Fibroblast of upper back skin (primary cell): Measurements from ENCODE around the gene SURF1.
"Not testable (repeated sequence)": the region's sequence is repeated elsewhere in the genome, so short reads cannot be mapped to it uniquely, and the experiment has no call there.

Source experiments
- DNase-seq: peaks from one replicate; pipeline ENCODE4 v3.0.0-alpha.2; 2013

SURF1 gene

DNA sequence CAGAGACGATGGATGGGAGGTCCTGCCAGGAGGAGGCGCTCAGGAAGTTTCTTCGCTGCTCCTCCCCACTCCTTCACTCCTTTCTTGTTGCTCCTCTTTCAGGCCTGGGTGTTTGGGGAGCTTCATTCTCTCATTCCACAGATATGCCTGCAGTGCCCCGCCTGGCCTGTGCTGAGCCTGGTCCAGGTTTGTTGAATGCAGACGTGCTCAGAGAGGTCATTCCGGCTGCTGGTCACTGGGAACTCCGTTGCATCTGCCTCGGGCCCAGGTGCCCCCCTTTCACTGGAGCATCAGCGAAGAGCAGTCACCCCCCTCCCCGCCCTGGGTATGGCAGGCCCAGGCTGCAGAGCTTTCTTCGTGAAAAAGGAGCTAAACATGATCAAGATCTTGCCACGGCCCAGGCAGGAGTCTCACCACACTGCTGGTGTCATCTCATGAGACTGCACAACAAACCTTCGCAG is 35.8 kb downstream of the SURF1 start:
- no peak for DNase-seq

GRCh38 chr9:133317551-133317950 is 38.7 kb downstream of the SURF1 start:
- not testable (repeated sequence) for DNase-seq

GRCh38 chr9:133315997-133316396 is 40.3 kb downstream of the SURF1 start:
- no peak for DNase-seq

DNA sequence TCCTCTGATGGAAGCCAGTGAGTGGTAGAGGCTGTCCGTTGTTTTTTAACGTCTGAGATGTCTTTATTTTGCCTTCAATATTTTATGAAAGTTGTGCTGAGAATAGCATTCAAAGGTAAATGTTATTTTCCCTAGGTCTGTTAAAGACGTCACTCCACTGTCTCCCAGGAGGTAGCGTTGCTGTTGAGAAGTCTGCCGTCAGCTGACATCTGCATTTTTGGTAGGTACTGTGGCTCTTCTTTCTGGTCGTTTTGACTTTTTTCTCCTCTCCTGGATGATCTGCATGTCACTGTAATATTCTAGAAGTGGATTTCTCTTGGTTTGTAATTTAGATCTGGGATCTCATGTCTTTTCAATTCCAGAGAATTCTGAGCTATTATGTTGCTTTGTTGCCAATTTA is 46.7 kb downstream of the SURF1 start:
- no peak for DNase-seq

DNA sequence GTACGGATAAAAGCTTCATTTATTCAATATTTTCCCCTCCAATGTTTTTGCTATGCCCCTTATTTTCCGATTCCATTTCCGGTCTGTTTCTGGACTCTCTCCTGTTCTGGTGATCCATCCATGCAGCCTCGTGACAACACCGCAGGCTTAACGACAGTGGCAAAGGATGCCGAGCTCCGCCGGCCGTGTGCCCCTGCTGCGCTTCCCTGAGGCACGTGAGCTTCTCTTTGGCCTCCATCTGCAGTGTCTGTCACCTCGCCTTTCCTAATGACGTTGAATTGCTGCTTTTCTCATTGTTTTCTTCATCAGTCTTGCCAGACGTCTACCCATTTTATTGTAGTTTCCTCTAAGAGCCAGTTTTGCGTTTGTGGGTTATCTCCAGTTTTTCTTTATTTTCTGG is 49.0 kb downstream of the SURF1 start:
- no peak for DNase-seq

DNA sequence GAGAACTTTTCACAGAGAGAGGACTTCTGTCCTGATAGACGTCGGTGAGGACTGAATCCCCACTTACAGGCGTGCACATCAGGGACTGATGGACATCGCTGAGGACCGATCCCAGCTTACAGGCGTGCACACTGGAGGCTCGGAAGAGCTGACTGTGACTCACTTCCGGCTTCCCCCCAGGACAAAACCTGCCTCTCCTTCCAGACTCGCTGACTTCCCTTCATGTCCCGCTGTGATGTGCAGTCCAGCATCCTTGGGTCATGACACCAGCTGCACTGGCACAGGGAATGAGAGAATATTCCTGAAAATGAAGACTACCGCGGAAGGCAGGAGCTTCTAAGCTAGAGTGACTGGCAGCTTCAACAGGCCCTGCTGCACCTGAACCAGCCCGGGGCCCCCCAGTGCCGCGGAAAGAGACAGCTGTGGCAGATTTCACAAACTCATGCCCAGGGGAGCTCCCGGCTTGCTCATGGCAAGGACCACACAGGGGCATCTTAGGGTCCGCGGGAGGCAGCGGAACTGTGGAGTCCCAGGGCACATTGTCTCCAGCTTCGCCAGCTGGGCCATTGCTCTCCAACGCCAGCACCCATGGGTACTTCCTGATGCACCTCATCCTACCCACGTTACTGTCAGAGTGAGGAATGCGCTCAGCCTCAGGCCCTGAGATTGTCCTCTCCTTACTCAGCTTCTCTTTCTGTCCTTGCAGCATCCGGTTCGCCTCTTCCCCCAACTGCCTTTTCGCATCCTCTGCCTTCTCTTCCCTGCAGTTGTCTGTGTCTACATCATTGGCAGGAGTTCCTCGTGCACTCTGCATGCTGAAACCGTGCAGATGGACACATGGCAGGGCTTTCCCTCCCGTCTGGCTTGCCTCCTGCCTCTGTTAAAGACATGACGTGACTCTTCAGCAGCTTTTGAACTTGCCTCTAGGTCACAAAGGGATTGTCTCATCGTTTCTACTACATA is 49.8 kb downstream of the SURF1 start:
- no peak for DNase-seq

GRCh38 chr9:133305731-133306130 is 50.6 kb downstream of the SURF1 start:
- no peak for DNase-seq

GRCh38 chr9:133304477-133305377 is 51.6 kb downstream of the SURF1 start:
- DNase-seq = no peak

GRCh38 chr9:133304158-133304470 is 52.2 kb downstream of the SURF1 start:
- DNase-seq = no peak

GRCh38 chr9:133303266-133304157 is 52.8 kb downstream of the SURF1 start:
- DNase-seq = no peak
